Stimulated activated CD8-positive, alpha-beta memory T cell treated with anti-CD3 and anti-CD28 coated beads, Interleukin-7, amount 100 ng/mL, for 48 hours (primary cell): ENCODE results near the gene CACNA1F.

ENCODE experiments used
- DNase-seq, 2 donors: peaks; one replicate each; pipeline ENCODE4 v3.0.0-alpha.2; 2020; ENCODE audit warnings: low read depth in 1 of 2; ENCODE audit errors: extremely low read depth in 1 of 2

Gene CACNA1F

GRCh38 chrX:49231333-49232000 lies 1.7 kb downstream of the CACNA1F start:
- DNase-seq = no peak

- DNase-seq = peak; percentile 50 to 62
These were observed 2.5 kb downstream of the CACNA1F start for GRCh38 chrX:49230500-49231232.

GRCh38 chrX:49228185-49228584 lies 5.0 kb downstream of the CACNA1F start:
- no peak for DNase-seq

GRCh38 chrX:49227726-49228125 lies 5.4 kb downstream of the CACNA1F start:
- DNase-seq = no peak

GRCh38 chrX:49226946-49227345 lies 6.2 kb downstream of the CACNA1F start:
- DNase-seq = no peak

GRCh38 chrX:49225858-49226257 lies 7.3 kb downstream of the CACNA1F start:
- no peak for DNase-seq

- no peak for DNase-seq
These were observed 11.3 kb downstream of the CACNA1F start for GRCh38 chrX:49221868-49222267.

- no peak for DNase-seq
These were observed 13.0 kb downstream of the CACNA1F start for GRCh38 chrX:49220100-49220499.

GRCh38 chrX:49214996-49215526 lies 18.1 kb downstream of the CACNA1F start:
- DNase-seq = no peak

GRCh38 chrX:49214416-49214815 lies 18.7 kb downstream of the CACNA1F start:
- no peak for DNase-seq

GRCh38 chrX:49212861-49213260 lies 20.3 kb downstream of the CACNA1F start:
- no peak for DNase-seq

- DNase-seq = no peak
These were observed 20.9 kb downstream of the CACNA1F start for GRCh38 chrX:49212209-49212608.

- no peak for DNase-seq
These were observed 22.1 kb downstream of the CACNA1F start for GRCh38 chrX:49211074-49211473.

GRCh38 chrX:49210406-49210805 lies 22.7 kb downstream of the CACNA1F start:
- DNase-seq = no peak

GRCh38 chrX:49209434-49210251 lies 23.5 kb downstream of the CACNA1F start:
- DNase-seq = no peak

- no peak for DNase-seq
These were observed 24.7 kb downstream of the CACNA1F start for GRCh38 chrX:49208399-49208798.

GRCh38 chrX:49206543-49206942 lies 26.6 kb downstream of the CACNA1F start:
- DNase-seq = no peak

GRCh38 chrX:49205443-49205842 lies 27.7 kb downstream of the CACNA1F start:
- DNase-seq = no peak

GRCh38 chrX:49204709-49205108 lies 28.4 kb downstream of the CACNA1F start:
- DNase-seq = no peak

- no peak for DNase-seq
These were observed 29.1 kb downstream of the CACNA1F start for GRCh38 chrX:49204017-49204416.

GRCh38 chrX:49203536-49203935 lies 29.6 kb downstream of the CACNA1F start:
- DNase-seq = no peak
